ENCODE results near the gene GRID1. TPM values are rescaled to one million over a fixed set of nuclear protein-coding genes. Genes with fewer than 3 reads are reported as not detected.

GRID1 gene
- polyA plus RNA-seq, 4 donors, result 1.4 to 1.9 (median 1.6) TPM

DNA sequence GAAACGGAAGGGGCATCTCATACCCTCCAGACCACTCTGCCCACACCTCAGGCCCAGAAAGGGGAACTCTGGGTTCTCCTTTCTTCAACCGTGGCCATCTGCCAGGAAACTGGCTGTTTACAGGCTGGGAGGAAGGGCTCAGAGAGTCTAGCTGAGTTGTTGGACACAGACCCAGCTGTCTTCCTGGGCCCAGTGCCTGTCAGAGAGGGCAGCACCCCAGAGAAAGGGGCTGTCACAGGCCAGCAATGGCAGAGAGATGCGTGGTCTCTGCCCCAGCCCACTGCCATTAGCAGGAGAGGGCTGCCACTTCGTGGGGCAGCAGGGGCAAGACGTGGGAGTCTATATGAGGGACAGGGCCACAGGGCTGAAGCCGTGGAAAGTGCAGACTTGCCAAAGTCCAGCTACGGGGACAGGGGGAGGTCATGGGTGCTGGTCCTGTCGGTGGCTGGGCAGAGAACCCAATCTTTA, 11.0 kb downstream of the GRID1 start:
- no peak for DNase-seq (ENCODE audit: low read depth in 4 of 4, low spot score in 2 of 4)

DNA sequence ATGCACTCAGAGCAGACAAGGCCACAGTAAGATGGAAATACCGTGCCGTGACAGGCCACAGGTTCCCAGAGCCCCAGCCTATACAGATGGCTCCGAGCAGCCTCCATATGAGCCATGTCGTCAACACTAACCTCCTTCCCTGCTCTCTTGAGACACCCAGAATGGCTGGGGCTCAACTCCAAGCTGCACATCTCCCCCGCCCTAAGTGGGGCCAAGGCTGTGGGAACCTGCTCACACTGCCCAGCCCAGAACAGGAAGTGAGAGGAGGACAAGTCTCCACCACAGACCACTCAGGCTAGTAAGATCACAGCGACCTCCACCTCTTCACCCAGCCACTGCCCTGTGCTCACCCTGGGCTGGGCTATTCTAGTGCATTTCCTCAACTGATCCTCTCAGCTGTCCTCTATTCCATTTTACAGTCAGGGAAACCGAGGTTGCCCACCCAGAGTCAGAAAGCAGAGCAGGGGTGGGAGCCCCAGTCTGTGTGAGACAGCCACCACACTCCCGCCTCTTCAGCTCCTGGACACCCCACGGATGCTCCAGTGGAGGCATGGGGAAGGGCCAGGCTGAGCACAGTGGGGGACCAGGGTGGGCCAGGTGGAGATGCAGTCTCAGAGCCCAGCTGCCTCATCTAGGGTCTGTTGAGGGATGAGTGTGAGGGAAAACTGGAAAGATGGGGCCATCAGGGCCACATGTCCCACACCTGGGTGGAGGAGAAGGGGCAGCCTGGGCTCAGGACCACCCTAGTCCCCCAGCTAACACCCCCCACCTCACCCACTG, 11.6 kb downstream of the GRID1 start:
- DNase-seq (ENCODE audit: low read depth in 4 of 4, low spot score in 2 of 4), result no peak

DNA sequence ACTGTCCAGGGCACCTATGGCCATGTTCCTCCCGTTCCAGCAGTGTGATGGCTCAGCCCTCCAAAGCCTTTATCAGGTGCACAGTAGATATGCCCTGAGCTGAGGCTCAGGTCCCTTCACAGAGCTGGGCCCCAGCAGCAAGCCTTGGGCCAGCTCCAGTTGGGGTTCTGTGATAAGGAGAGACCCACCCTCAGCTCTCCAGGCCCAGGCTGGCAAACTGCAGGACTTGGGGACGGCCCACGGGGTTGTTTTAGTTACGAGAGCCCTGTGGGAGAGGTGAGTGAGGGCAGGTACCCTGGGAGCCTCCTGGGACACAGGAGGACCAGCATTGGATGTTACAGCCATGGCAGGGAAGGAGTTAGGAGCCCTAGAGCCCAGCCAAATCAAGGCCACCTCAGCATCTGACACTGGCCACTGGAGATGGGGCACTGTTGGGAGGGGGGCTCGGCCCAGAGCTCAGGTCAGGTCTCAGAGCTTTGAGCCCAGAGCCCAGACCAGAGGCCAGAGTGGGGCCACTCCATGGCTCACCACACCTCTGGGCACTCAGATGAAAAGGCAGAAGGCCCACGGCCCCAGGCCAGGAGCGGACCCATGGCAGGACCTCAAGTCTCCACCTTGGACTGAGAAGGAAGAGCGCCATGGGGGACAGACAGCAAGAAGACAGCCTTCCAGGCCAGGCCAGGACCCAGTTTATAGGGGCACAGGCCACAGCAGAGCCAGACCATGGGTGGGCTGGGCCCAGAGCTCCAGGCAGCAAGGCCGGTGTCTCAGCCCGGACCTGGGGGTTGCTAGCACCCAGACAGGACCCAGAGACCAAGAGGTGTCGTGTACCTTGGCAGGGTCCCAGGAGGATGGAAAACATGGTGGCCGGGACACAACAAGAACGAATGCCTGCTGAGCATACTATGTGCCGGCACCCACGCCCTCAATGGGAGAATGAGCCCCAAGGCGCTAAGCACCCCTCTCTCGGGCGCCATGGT, 12.8 kb downstream of the GRID1 start:
- DNase-seq (ENCODE audit: low read depth in 4 of 4, low spot score in 2 of 4), result no peak

DNA sequence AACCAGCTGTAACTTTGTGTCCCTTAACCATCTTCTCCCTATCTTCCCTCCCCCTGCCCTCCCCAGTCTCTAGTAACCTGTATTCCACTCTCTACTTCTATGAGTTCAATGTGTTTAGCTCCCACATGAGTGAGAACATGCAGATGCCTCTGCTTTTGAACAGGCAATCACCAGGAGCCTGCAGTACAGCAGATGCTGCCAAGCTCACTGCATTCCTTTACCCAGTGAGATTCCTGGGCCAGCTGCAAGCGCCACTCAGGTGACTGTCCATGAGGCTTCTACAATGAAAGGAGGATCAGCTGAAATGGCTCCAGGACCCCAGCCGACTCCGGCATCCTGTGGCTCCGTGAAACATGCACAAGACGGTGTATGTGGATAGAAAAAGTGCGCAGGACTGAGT, 15.7 kb downstream of the GRID1 start:
- no peak for DNase-seq (ENCODE audit: low read depth in 4 of 4, low spot score in 2 of 4)

DNA sequence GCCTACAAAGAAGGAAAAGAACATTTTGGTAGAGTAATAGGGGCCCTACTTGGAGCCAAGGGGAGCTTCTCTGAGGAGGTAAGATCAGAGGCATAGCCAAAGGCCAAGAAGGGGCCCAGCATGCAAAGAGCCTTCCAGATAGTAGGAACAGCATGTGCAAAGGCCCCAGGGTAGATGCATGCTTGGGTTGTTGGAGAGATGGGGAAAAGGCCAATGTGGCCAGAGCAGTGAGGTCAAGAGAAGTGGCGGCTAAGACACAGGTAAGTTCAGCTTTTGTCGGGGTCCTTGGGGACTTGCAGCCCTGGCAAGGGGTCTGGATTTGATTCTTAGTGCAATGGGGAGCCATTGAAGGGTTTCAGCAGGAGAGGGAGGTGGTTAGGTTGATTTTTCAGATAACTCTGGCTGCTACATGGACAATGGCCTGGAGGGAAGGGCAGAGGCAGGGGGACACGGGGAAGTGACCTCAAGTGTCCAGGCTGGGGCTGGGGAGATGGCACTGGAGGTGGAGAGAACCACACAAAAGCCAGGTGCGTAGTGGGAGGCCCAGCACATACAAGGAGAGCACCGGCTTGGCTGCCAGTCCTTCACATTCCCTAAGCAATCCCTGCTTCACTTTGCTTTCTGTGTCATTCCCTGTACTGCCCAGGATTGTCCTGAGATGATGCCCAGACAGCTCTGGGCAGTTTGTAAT, 16.5 kb downstream of the GRID1 start:
- DNase-seq (ENCODE audit: low read depth in 4 of 4, low spot score in 2 of 4), result no peak

DNA sequence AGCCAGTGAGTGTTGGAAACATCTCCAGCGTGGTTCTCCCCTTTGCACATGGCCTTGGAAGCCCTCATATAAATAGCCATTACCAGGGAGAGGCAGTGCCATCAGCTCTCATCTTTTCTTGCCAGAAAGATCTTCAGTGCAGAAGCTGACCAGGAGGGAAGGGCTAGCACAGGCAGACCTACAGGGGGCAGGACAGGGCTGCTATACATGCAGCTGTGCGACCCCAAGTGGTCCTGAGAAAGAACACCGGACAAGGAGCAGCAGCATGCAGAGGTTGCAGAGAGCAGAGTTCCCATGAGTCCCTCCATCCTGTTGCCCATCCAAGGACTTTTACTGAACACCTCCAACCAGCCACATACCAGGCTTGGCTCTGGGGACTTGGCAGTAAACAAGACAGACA, 17.1 kb downstream of the GRID1 start:
- DNase-seq (ENCODE audit: low read depth in 4 of 4, low spot score in 2 of 4), result no peak

DNA sequence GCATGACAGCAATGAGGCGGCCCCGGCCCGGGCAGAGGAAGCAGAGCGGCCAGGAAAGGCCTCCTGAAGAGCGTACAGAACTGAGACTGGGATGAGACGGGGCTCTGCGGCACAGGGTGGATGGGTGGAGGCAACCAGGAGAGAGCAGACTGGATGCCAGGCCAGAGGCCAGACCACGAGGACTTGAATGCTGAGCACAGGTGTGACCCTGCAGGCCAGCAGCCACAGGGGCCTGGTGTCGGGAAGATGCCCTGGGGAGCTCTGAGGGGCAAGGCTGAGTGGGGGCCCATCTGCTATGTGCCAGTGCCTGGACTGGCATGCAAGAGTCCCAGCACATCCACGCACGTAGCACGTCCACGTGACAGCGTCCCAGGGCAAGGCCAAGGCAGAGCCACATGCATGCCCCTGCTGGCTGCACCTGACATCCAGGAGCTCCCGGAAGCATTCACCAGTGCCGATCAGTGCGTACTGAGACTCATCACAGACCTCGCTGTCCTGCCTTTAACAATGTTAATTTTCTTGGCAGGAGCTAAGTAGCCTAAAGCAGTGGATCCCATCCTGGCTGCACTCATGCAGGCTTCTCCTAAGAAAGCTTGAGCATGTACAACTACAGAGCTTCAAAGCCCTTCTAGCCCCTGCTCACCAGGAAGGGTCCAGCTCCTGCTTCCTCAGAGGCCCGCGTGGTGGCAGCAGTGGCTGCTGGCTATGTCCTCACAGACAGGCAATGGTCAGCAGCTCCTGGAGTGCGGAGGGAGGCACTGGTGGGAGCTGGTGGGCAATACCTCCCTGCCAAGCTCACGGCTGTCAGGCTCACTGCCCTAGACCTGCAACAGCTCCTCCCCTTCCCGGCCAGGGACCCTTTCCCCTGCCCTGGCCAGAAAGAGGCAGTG, 18.0 kb downstream of the GRID1 start:
- no peak for DNase-seq (ENCODE audit: low read depth in 4 of 4, low spot score in 2 of 4)

DNA sequence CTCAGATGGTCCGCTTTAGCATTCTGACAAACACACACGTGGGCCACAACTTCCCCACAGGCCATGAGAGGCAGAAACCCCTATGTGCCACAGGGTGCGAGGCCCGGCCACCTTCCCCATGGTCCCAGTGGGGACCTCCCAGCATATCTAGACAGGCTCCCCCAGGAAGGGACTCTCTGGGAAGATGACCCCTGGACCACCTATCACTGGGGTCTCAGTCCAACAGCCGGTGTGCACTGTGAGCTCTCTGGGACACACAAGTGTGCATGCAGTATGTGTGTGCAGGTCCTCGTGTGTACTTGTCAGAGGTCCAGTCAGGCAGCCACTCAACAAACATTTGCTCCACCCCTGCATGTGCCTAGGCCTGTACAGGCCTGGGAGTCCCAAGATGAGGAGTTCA, 18.7 kb downstream of the GRID1 start:
- DNase-seq (ENCODE audit: low read depth in 4 of 4, low spot score in 2 of 4), result no peak

DNA sequence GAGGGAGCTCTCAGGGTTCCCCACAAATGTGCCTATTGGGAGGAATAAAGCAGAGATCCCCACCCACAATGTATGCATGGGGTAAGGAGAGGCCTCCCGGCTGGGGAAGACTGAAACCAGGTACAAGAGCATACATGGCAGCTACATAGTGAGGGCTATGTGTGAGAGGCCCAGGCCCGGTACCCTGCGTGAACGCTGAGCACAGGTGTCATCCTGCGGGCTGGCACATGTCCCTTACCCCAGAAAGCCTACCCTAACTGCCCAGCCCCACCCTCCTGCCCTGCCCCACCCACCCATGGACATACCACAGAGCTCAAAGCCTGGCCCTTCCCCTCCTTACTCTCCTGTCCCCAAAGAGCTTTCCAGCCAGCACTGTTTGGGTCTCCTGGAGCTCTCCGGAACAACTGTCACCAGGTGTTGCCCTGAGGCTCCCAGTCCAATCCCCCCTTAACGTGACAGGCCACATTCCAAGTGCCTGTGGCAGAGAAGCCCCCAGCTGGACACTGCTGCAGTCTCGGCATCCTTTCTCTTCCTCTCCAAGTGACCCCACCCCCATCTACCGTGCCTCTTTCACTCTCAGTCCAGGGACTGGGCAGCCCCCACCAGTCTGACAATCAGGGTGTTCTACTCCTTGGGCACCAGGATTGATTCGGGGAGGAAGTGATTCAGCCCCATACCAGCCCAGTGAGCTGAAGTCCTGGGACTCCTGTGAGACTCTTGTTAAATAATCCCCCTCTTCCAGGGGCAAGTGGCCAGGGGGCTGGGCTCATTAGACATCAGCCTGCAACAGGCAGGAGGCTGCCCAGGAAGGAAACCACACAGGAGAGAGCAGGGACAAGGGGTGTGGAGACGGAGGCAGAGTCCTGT, 19.6 kb downstream of the GRID1 start:
- DNase-seq (ENCODE audit: low read depth in 4 of 4, low spot score in 2 of 4), result no peak

DNA sequence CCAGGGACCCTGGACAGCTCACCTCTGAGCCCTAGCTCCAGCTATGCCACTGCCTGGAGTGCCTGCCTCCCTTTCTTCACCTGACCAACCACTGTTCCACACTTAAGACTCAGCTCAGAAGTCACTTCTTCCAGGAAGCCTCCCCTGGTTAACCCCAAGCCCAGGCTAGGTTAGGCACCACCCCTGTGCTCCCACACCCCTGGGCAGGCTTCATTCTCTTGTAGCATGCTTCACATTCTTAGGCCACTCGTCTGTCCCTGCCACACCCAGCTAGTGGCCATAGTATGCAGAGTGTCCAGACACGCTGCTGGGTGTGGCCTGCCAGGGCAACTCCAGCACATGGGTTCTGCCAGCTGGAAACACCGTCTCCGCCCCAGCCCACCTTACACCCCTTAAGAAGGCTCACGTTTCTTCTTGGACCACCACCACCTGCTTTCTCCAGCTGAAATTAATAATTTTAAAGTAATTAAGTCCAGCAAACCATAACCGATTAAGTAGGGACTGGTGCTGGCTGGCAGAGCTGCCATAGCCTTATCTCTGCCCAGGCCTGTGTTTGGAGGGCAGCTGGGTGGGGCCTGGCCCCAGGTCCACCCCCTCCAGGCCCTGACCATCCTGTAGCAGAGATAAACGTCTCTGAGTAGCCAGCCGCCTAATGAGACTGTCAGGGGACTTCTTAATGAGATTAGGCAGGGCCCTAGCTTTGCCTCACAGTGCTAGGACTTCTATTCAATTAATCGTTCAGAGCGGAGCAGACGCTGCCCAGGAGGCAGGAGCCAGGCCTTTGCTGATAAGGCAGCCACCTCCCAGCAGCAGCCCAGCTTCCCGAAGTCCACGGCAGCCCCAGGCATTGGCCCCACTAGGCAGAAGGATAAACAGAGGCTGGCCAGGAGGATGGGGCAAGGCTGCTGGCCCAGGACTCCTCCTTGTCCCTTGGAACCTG, 20.5 kb downstream of the GRID1 start:
- DNase-seq (ENCODE audit: low read depth in 4 of 4, low spot score in 2 of 4), result no peak

DNA sequence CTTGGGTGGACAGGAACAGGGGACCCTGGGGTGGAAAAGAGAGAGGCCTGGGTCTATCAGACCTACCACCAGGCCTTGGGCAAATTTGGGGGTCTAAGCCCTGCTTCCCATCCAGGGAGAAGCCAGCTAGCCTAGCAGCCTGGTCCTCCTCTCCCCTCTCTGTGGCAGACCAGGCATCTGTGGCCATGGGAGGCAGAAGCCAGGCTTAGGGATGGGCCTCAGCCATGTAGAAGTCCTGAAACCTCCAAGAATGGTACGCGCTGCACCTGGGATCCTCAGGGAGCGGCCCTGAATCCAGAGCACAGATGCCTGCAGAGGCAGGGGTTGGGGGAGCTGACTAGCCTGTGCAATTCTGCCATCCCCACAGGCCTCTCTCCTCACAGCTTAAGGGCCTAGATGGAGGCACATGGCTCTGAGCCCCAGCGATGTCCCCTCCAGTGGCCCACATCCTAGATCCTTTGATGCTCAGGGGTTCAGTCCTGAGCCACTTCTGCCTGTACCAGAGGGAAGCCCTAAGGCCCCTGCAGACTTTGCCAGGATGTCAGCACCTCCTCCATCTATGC, 21.2 kb downstream of the GRID1 start:
- DNase-seq (ENCODE audit: low read depth in 4 of 4, low spot score in 2 of 4), result no peak

DNA sequence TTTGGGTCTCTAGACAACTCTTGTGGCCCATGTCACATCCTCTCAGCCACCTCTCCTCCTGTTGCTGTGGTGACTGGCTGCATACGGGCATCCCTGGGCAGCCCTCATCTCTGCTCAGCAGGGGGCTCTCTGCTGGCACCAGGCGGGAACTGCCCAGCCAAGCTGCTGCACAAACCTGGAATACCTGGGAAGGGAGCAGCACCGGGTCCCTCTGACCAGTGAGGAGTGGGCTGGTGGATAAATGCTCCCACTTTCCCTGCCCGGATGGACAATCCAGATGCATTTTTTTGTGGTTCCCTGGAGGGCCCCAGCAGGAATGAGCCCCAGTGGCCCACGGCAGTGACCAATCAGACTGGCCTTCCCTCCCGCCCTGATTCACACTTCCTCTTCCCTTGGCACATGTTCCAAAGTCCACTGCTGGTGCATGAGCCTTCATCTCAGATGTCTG, 21.9 kb downstream of the GRID1 start:
- DNase-seq (ENCODE audit: low read depth in 4 of 4, low spot score in 2 of 4), result no peak

DNA sequence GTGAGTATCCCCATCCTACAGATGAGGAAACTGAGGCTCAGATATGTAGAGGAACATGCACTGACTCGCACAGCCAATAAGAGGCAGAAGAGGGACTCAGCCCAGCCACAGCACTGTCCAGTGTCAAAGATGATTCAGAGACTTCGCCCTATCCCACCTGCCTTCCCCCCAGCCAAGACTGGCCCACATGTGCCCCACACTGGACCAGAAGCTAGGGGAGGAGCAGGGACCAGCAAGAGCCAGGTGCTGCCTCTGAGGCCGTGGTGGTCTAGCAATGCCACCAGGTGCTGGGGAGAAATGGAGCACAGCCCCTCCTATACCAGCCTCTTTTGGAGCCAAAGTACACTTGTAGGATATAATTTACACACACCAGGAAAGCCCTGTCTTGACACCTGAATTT, 22.3 kb downstream of the GRID1 start:
- no peak for DNase-seq (ENCODE audit: low read depth in 4 of 4, low spot score in 2 of 4)

DNA sequence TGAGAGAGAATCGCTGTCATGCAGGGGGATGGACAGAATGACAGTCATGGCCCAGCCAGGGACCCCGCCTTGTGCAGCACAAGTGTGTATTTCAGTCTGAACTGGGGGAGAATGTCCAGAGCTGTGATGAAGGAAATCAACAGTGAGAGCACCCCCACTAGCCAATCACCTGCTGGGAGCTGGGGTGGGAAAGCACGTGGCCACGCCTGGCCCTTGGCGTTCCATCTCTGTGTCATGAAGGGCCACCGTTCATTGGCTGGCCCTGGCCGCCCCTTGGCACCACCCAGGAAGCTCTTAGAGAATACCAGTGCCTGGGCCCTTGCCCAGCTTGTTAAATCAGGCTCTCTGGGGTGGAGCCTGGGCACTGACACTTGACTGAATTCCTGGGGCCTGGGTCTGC, 22.8 kb downstream of the GRID1 start:
- DNase-seq (ENCODE audit: low read depth in 4 of 4, low spot score in 2 of 4), result no peak

DNA sequence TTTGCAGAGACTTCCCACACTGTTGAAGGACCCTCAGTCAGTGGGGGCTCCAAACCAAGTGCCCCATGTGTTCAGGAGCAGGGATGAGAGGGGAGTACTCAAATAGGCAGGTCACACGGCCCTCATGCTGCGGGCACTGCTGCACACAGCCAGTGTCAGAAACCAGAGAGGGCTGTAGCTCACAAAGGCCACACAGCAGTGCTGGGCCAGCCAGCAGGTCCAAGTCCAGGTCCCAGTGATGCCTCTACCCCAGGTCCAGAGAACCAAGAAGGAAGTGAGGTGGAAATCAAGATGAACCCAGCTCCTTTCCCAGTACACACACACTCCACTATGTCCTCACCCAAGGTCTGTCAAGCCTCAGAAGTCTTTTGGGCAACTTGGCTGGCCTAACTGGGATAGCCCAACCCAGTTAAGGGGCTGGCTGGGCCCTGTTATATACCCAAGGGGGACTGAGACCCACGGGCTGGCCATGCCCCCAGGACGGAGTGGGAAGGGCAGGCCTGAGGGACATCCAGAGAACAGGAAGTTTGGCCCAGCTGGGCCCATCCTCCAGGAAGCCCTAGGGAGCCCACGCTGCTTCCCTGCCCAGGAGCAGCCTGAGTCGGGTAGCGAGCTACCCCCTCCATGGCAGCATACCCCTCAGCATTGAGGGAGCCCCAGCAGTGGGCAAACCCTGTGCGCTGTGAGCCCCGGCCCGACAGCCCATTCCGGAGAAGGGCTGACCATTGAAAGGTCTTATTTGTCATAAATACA, 24.3 kb downstream of the GRID1 start:
- no peak for DNase-seq (ENCODE audit: low read depth in 4 of 4, low spot score in 2 of 4)

DNA sequence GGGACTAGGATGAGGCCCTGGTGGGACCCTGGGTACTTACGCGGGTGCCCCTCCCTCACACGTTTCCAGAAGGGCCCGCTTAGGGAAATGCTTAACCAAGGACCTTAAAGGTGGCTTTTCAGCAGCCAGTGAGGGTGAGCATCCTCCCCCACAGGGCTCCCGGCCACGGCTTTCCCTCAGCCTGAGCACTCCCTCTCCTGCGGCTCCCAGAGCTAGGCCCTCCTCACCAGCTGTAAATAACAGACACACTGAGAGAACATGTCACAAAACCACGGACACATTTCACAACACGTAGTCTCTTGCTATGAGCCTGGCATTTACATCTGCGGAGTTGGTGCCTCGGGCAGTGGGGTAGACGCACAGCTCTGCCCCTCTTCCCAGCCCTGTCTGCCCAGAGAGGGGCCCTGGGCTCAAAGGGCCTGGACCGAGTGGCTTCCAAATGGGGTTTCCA, 25.2 kb downstream of the GRID1 start:
- no peak for DNase-seq (ENCODE audit: low read depth in 4 of 4, low spot score in 2 of 4)

DNA sequence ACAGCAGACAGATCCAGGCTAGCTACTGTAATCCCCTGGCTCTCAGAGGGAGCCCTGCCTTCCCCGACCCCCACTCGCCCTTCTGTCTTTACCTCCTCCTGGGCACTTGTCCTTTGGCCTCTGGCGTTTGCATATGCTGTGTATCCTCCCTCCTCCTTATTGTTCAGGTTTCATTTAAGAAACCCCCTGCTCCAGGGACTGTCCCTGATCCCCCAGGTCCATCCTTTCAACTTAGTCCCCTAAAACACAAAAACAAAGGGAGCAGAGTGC, 25.7 kb downstream of the GRID1 start:
- DNase-seq (ENCODE audit: low read depth in 4 of 4, low spot score in 2 of 4), result no peak

Data from left renal cortex interstitium (tissue), 4 donors.